GM20000 (cell line): ENCODE results near the gene LSM14B.

Source experiments
- DNase-seq: peaks from one replicate; pipeline ENCODE4 v3.0.0; 2012; ENCODE audit warnings: low spot score
- CTCF ChIP-seq: IDR thresholded peaks from 2 replicates; pipeline ENCODE4 v1.5.1; 2012; ENCODE audit warnings: mild to moderate bottlenecking, control low read depth; ENCODE audit errors: extremely low read depth, missing control alignments

The LSM14B gene

GRCh38 chr20:62120365-62120762 is 1.9 kb upstream of the LSM14B start:
- DNase-seq = no peak
- TF ChIP-seq CTCF = no peak

GRCh38 chr20:62120990-62121775 is 1.1 kb upstream of the LSM14B start:
- no peak for TF ChIP-seq CTCF
- no peak for DNase-seq

GRCh38 chr20:62122654-62123449 is 577 bp downstream of the LSM14B start:
- peak; percentile 72 for DNase-seq
- no peak for TF ChIP-seq CTCF

GRCh38 chr20:62123450-62124118 is 1.3 kb downstream of the LSM14B start:
- TF ChIP-seq CTCF = no peak
- no peak for DNase-seq

GRCh38 chr20:62126141-62126540 is 3.9 kb downstream of the LSM14B start:
- DNase-seq = no peak
- TF ChIP-seq CTCF = no peak

- no peak for TF ChIP-seq CTCF
These were observed 5.5 kb downstream of the LSM14B start for GRCh38 chr20:62127799-62128198.

GRCh38 chr20:62128502-62128901 is 6.2 kb downstream of the LSM14B start:
- no peak for DNase-seq
- no peak for TF ChIP-seq CTCF

More at GRCh38 chr20:62127799-62128198, 5.5 kb downstream of the LSM14B start:
- no peak for DNase-seq
